ENCODE results near the gene CA10. TPM values are rescaled to one million over a fixed set of nuclear protein-coding genes. Genes with fewer than 3 reads are reported as not detected.
A peak's percentile ranks its signal among the peaks of the same experiment; 100 is the strongest.

Gene CA10
- polyA plus RNA-seq, 3 donors from 2014 or later = not detected

DNA sequence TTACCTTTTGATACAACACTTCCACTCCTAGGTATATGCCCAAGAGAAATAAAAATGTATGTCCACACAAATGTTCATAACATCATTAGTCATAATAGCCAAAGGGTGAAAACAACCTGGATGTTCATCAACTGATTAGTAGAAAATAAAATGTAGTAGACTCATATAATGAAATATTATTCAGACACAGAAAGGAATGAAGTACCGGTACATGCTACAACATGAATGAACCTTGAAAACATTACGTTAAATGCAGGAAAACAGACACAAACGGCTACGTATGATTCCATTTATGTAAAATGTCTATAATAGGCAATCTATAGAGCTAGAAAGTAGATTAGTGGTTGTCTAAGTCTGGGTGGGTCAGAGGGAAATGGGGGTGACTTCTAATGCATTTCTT is 358.5 kb downstream of the CA10 start:
- no peak for DNase-seq
- H3K4me3 Mint-ChIP-seq = no peak overlapping the region
- H3K9me3 Mint-ChIP-seq = no peaks in the 10 kb centered on the region
- no peaks in the 10 kb centered on the region for H3K4me1 Mint-ChIP-seq
- H3K27me3 Mint-ChIP-seq (ENCODE audit: low read depth in 3 of 3) = peaks cover 0 to 6% (median 3%) of the 10 kb centered on the region in 3 donors
- H3K36me3 Mint-ChIP-seq = no peaks in the 10 kb centered on the region
- H3K27ac Mint-ChIP-seq = no peak overlapping the region

DNA sequence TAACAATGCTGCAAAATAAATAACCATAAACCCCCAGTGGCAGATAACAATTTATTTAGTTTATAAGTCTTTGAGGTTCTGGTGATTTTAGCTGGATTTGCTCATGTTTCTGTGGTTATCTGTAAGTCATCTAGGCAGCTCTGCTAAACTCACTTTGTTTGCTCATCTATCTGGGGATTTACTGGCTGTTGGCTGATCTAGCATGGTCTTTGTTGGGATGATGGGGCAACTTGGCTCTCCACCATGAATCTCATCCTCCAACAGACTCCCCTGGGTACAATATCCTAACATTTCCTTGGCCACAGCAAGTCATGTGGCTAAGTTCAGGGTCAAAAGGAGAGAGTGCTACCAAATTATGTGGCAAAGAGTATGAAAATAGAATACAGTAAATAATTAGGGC is 359.3 kb downstream of the CA10 start:
- DNase-seq = no peak
- Mint-ChIP-seq H3K4me3 (no peak overlapping the region), H3K27me3 (ENCODE audit: low read depth in 3 of 3) (peaks cover 0 to 9% (median 3%) of the 10 kb centered on the region in 3 donors), H3K36me3 (no peaks in the 10 kb centered on the region), H3K9me3 (no peaks in the 10 kb centered on the region), H3K27ac (no peak overlapping the region), H3K4me1 (no peaks in the 10 kb centered on the region)

- Mint-ChIP-seq H3K9me3 (no peaks in the 10 kb centered on the region), H3K27me3 (ENCODE audit: low read depth in 3 of 3) (peaks cover 0 to 9% (median 3%) of the 10 kb centered on the region in 3 donors), H3K4me1 (no peaks in the 10 kb centered on the region), H3K36me3 (no peaks in the 10 kb centered on the region), H3K4me3 (no peak overlapping the region), H3K27ac (no peak overlapping the region)
- DNase-seq = no peak
Measured at GRCh38 chr17:51797150-51797549, 361.4 kb downstream of the CA10 start.

GRCh38 chr17:51796026-51796425 is 362.5 kb downstream of the CA10 start:
- no peaks in the 10 kb centered on the region for H3K9me3 Mint-ChIP-seq
- H3K27me3 Mint-ChIP-seq (ENCODE audit: low read depth in 3 of 3) = peaks cover 0 to 6% (median 3%) of the 10 kb centered on the region in 3 donors
- H3K4me3 Mint-ChIP-seq = no peak overlapping the region
- no peaks in the 10 kb centered on the region for H3K36me3 Mint-ChIP-seq
- H3K4me1 Mint-ChIP-seq = no peaks in the 10 kb centered on the region
- no peak overlapping the region for H3K27ac Mint-ChIP-seq
- no peak for DNase-seq

DNA sequence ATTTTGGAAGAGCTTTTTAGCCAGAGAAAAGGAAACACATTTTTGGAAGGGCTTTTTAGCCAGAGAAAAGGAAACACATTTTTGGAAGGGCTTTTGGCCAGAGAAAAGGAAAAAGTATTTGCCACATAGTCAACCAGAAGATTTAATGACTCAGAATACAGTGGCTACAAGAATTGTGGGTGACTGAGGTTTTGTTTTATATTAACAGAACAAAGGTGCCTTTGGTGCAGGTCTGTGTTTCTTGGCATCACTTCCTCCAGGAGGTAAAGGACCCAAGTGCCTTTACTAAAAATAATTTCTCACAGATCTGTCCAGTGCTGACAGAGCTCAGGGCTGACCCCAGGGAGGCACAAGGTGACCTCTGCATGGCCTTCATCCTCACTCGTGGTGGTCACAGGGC is 363.1 kb downstream of the CA10 start:
- no peaks in the 10 kb centered on the region for H3K9me3 Mint-ChIP-seq
- H3K4me3 Mint-ChIP-seq = no peak overlapping the region

GRCh38 chr17:51794466-51794865 is 364.0 kb downstream of the CA10 start:
- Mint-ChIP-seq H3K9me3 (no peaks in the 10 kb centered on the region), H3K4me3 (no peak overlapping the region), H3K4me1 (no peaks in the 10 kb centered on the region), H3K27me3 (ENCODE audit: low read depth in 3 of 3) (peaks cover 0 to 8% (median 3%) of the 10 kb centered on the region in 3 donors), H3K27ac (no peak overlapping the region), H3K36me3 (no peaks in the 10 kb centered on the region)
- no peak for DNase-seq

More for the DNA sequence above, 363.1 kb downstream of the CA10 start:
- peaks cover 0 to 6% (median 3%) of the 10 kb centered on the region in 3 donors for H3K27me3 Mint-ChIP-seq (ENCODE audit: low read depth in 3 of 3)
- H3K36me3 Mint-ChIP-seq = no peaks in the 10 kb centered on the region
- H3K27ac Mint-ChIP-seq = no peak overlapping the region
- DNase-seq = no peak
- no peaks in the 10 kb centered on the region for H3K4me1 Mint-ChIP-seq

- no peak for DNase-seq
- no peak overlapping the region for H3K27ac Mint-ChIP-seq
- no peaks in the 10 kb centered on the region for H3K4me1 Mint-ChIP-seq
- peaks cover 0 to 3% (median 0%) of the 10 kb centered on the region in 6 donors for H3K9me3 Mint-ChIP-seq
- H3K27me3 Mint-ChIP-seq (ENCODE audit: low read depth in 3 of 3) = peaks cover 0 to 12% (median 3%) of the 10 kb centered on the region in 3 donors
- no peaks in the 10 kb centered on the region for H3K36me3 Mint-ChIP-seq
- no peak overlapping the region for H3K4me3 Mint-ChIP-seq
Measured at GRCh38 chr17:51793686-51794085, 364.8 kb downstream of the CA10 start.

DNA sequence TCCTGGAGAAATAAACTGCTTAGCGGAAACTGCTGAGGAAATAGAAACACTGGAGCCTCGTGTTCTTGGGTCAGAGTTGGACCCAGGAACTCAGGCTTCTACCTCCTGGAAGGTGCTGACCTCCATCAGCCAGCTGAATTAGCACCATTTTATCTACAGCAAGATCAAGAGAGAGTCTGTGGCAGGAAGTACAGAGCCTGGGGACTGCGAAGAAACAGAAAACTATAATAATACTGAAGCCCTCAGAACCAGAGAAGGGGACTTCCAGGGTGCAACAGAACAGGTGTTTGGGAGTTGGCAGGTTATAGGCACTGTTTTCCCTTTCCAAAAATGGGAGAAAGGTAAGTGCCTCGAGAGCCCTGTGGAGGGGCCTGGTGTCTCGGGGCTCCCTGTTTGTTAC is 379.7 kb downstream of the CA10 start:
- DNase-seq = no peak
- Mint-ChIP-seq H3K4me1 (peaks cover 0 to 8% of the 10 kb centered on the region in 2 donors), H3K4me3 (no peak overlapping the region), H3K27ac (no peak overlapping the region), H3K9me3 (no peaks in the 10 kb centered on the region), H3K27me3 (ENCODE audit: low read depth in 3 of 3) (peaks cover 0 to 5% (median 5%) of the 10 kb centered on the region in 3 donors), H3K36me3 (no peaks in the 10 kb centered on the region)

DNA sequence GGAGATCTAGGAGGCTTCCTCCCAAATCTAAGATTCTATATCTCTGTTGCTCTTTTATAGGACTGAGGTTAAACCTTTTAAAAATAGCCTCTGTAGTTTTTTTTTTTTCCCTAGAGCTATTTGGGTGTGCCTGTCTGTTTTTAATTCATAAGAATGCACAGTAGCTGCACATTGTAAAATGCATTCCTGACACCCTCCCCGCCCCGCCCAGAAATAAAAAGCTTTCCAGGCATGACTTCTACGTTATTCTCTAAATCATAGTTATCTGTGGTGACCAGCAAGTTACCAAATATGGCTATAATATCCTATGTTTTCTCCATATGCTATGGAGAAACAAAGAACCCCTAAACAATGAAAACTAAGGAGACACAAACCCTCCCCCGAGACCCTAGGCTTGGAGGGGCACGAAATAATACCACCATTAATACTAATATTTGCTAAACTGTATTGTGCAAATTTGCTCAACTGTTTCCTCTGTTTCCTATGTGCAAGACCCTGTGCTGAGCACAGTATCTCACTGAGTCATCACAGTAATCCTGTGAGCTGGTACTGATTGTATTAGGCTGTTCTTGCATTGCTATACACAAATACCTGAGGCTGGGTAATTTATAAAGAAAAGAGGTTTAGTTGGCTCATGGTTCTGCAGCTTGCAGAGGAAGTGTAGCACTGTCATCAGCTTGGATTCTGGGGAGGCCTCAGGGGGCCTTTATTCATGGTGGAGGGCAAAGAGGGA is 388.3 kb downstream of the CA10 start:
- Mint-ChIP-seq H3K36me3 (no peaks in the 10 kb centered on the region), H3K27ac (no peak overlapping the region), H3K4me1 (no peaks in the 10 kb centered on the region), H3K27me3 (ENCODE audit: low read depth in 3 of 3) (peaks cover 0 to 3% (median 2%) of the 10 kb centered on the region in 3 donors), H3K4me3 (no peak overlapping the region), H3K9me3 (peaks cover 0 to 1% (median 0%) of the 10 kb centered on the region in 6 donors)
- DNase-seq = no peak

GRCh38 chr17:51769231-51769630 is 389.3 kb downstream of the CA10 start:
- Mint-ChIP-seq H3K4me1 (no peaks in the 10 kb centered on the region), H3K9me3 (peaks cover 0 to 1% (median 0%) of the 10 kb centered on the region in 6 donors), H3K27ac (no peak overlapping the region), H3K27me3 (ENCODE audit: low read depth in 3 of 3) (peaks cover 0 to 3% (median 2%) of the 10 kb centered on the region in 3 donors), H3K4me3 (no peak overlapping the region), H3K36me3 (no peaks in the 10 kb centered on the region)
- DNase-seq = no peak

DNA sequence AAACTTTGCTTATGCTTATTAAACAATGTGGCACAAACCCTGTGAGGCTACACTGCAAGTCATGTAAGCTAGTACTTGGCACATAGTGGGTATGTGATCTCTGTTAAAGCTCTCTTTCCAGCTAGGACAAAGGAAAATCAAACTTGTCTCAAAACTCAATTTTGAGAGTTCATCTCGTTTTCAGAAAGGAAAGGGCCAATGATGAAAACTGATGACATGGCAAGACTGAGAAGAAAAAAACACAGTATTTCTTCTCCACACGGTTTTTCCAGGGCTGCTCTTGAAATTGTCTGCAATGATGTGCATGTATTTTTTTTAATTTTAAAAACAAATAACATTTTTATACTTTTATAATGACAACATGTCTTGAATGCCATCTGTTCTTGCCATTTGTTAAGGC is 389.8 kb downstream of the CA10 start:
- Mint-ChIP-seq H3K27me3 (ENCODE audit: low read depth in 3 of 3) (peaks cover 1 to 3% (median 2%) of the 10 kb centered on the region in 3 donors), H3K27ac (no peak overlapping the region), H3K36me3 (no peaks in the 10 kb centered on the region), H3K9me3 (peaks cover 0 to 1% (median 0%) of the 10 kb centered on the region in 6 donors), H3K4me3 (no peak overlapping the region), H3K4me1 (no peaks in the 10 kb centered on the region)
- DNase-seq = no peak

GRCh38 chr17:51767287-51767686 is 391.2 kb downstream of the CA10 start:
- DNase-seq = no peak
- H3K36me3 Mint-ChIP-seq = no peaks in the 10 kb centered on the region
- H3K4me1 Mint-ChIP-seq = no peaks in the 10 kb centered on the region
- H3K9me3 Mint-ChIP-seq = peaks cover 0 to 1% (median 0%) of the 10 kb centered on the region in 6 donors
- no peak overlapping the region for H3K4me3 Mint-ChIP-seq
- no peak overlapping the region for H3K27ac Mint-ChIP-seq
- H3K27me3 Mint-ChIP-seq (ENCODE audit: low read depth in 3 of 3) = peaks cover 1 to 5% (median 4%) of the 10 kb centered on the region in 3 donors

DNA sequence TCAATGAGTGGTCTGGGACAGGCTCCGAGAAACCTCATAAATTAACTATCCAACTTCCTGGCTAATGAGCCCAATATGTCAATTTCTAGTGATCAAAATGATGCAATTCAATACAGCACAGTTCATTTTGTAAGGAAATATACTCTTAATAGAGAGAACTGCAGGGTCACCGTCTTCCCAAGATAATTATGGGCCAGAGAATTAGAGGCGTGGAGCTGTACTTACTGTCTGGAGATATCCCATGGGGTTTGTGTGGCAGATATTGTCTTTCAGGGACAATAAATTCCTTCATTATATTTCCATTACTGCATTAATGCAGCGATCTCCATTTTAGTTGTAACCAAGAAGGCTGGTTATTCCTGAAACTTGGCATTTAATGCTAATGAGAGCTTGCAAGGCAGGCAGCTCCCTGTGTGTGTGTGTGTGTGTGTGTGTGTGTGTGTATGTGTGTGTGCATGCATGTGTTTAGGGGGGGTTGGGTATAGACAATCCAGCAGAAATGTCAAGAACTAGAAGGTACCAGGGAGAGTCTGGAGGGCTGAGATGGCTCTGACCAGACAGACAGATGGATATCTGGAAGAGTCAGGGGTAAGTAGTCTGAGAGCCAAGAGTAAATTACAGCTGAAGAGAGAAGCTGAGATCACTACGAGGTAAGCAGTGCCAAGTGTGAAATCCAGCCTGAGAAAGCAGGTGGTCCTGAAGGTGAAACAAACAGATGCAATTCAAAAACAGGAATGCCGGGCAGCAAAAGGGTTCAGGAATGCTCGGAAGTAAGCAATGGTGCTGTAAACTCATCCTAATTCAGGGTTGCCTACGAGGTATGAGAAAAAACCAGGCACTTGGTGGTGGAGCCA is 393.0 kb downstream of the CA10 start:
- Mint-ChIP-seq H3K9me3 (peaks cover 0 to 1% (median 0%) of the 10 kb centered on the region in 6 donors), H3K27me3 (ENCODE audit: low read depth in 3 of 3) (peaks cover 2 to 7% (median 6%) of the 10 kb centered on the region in 3 donors), H3K27ac (no peak overlapping the region), H3K4me1 (no peaks in the 10 kb centered on the region), H3K36me3 (no peaks in the 10 kb centered on the region), H3K4me3 (no peak overlapping the region)
- DNase-seq = no peak

- Mint-ChIP-seq H3K9me3 (peaks cover 0 to 1% (median 0%) of the 10 kb centered on the region in 6 donors), H3K27me3 (ENCODE audit: low read depth in 3 of 3) (peaks cover 2 to 7% (median 6%) of the 10 kb centered on the region in 3 donors)
- peak; percentile 9 to 34 (median 20) for DNase-seq
Measured at GRCh38 chr17:51764387-51764971, 394.0 kb downstream of the CA10 start.

More at GRCh38 chr17:51764387-51764971, 394.0 kb downstream of the CA10 start:
- Mint-ChIP-seq H3K4me3 (no peak overlapping the region), H3K36me3 (no peaks in the 10 kb centered on the region), H3K4me1 (no peaks in the 10 kb centered on the region), H3K27ac (no peak overlapping the region)

Measured in immature natural killer cell (primary cell).